GM21528 (cell line): Measurements from ENCODE around the gene CHCHD3.
A peak's percentile ranks its signal among the peaks of the same experiment; 100 is the strongest.

Experiments
- ATAC-seq: cut with Tn5 transposase; IDR thresholded peaks from one replicate; pipeline ENCODE4 v1.9.1; 2021; ENCODE audit warnings: mild to moderate bottlenecking, moderate library complexity; ENCODE audit not compliant: unreplicated experiment, low FRiP score

Gene CHCHD3

GRCh38 chr7:133081599-133082389, at the start of gene CHCHD3:
CHCHD3 (minus strand) TSS chr7:133082090; CDS start chr7:133081937, 153 bp downstream.
- ATAC-seq = peak; percentile 100

GRCh38 chr7:133130166-133130565, 48.3 kb upstream of the CHCHD3 start:
- no peak for ATAC-seq

GRCh38 chr7:133126422-133126821, 44.5 kb upstream of the CHCHD3 start:
- ATAC-seq = no peak

- no peak for ATAC-seq
Observed at GRCh38 chr7:133124974-133125373, 43.1 kb upstream of the CHCHD3 start.

- no peak for ATAC-seq
Observed at GRCh38 chr7:133121175-133121844, 39.4 kb upstream of the CHCHD3 start.

- ATAC-seq = no peak
Observed at GRCh38 chr7:133119067-133119466, 37.2 kb upstream of the CHCHD3 start.

GRCh38 chr7:133118261-133118660, 36.4 kb upstream of the CHCHD3 start:
- ATAC-seq = no peak

GRCh38 chr7:133117452-133117851, 35.6 kb upstream of the CHCHD3 start:
- no peak for ATAC-seq

GRCh38 chr7:133115596-133115995, 33.7 kb upstream of the CHCHD3 start:
- ATAC-seq = no peak

- ATAC-seq = no peak
Observed at GRCh38 chr7:133114519-133114918, 32.6 kb upstream of the CHCHD3 start.

GRCh38 chr7:133112976-133113375, 31.1 kb upstream of the CHCHD3 start:
- no peak for ATAC-seq

- ATAC-seq = no peak
Observed at GRCh38 chr7:133112335-133112734, 30.4 kb upstream of the CHCHD3 start.

- no peak for ATAC-seq
Observed at GRCh38 chr7:133110312-133110711, 28.4 kb upstream of the CHCHD3 start.

- ATAC-seq = no peak
Observed at GRCh38 chr7:133109816-133110215, 27.9 kb upstream of the CHCHD3 start.

- no peak for ATAC-seq
Observed at GRCh38 chr7:133108023-133108422, 26.1 kb upstream of the CHCHD3 start.

GRCh38 chr7:133102276-133103060, 20.6 kb upstream of the CHCHD3 start:
- ATAC-seq = no peak

GRCh38 chr7:133099633-133100286, 17.9 kb upstream of the CHCHD3 start:
- ATAC-seq = no peak

- no peak for ATAC-seq
Observed at GRCh38 chr7:133095119-133095671, 13.3 kb upstream of the CHCHD3 start.

- no peak for ATAC-seq
Observed at GRCh38 chr7:133091943-133092464, 10.1 kb upstream of the CHCHD3 start.

- ATAC-seq = no peak
Observed at GRCh38 chr7:133082390-133082766, 488 bp upstream of the CHCHD3 start.
